HG03439 (cell line): ENCODE results near the gene NUDT13.

Source experiments
- ATAC-seq: cut with Tn5 transposase; IDR thresholded peaks from one replicate; pipeline ENCODE4 v1.9.1; 2021; ENCODE audit warnings: mild to moderate bottlenecking, moderate library complexity; ENCODE audit not compliant: unreplicated experiment

Gene NUDT13

GRCh38 chr10:73110345-73110849 lies at the start of gene NUDT13:
NUDT13 (plus strand) TSS chr10:73110455; CDS start chr10:73114366, 3,911 bp downstream.
- ATAC-seq = peak; percentile 55

DNA sequence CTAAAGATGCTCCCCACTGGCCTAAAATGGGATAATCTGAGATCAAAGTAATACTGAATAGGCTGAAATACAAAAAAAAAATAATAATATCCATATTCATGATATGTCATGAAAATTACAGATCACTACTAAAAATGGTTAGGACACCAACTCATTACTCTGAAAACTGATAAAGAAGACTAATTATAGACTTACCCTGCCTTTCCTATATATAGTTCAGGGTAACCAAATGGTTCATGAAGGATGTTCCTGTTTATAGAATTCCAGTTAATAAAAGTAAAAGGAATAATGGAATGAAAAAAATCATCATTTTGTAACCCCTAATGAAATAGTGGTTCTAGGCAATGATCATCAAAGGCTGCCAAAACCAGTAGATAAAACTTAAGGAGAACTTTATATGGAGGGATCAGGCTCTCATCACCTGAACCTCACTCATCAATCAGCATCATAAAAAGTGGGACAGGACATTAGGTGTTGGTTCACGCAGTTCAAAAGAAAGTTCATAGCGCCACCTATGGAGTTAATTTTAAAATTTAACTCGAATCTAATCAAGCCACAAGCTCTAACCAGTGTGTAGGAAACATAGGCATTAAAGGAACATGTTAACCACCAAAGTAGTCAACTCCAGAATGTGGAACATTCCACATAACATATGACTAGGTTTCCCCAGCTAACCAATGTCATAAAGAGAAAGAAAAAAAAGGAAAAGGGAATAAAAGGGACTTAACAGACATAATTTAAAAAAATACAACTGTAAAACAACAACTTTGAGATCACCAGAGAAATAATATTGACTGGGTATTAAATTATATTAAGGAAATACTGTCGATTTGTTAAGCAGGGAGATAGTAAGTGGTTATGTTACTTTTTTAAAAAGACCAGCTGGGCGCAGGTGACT lies 49.3 kb upstream of the NUDT13 start:
- no peak for ATAC-seq

DNA sequence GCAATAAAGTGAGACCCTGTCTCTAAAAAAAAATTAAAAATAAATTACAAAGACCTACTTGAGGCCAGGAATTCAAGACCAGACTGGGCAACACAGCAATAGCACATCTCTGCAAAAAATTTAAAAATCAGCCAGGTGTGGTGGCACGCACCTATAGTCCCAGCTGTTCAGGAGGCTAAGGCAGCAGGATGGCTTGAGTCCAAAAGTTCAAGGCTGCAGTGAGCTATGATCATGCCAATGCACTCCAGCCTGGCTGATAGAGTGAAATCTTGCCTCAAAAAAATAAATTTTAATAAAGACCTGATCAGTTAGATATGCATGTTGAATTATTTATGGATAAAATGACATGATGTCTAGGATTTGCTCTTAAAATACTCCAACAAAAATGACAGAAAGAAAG lies 48.5 kb upstream of the NUDT13 start:
- no peak for ATAC-seq

- ATAC-seq = no peak
Measured at GRCh38 chr10:73065441-73065840, 44.8 kb upstream of the NUDT13 start.

- ATAC-seq = no peak
Measured at GRCh38 chr10:73073627-73074026, 36.6 kb upstream of the NUDT13 start.

DNA sequence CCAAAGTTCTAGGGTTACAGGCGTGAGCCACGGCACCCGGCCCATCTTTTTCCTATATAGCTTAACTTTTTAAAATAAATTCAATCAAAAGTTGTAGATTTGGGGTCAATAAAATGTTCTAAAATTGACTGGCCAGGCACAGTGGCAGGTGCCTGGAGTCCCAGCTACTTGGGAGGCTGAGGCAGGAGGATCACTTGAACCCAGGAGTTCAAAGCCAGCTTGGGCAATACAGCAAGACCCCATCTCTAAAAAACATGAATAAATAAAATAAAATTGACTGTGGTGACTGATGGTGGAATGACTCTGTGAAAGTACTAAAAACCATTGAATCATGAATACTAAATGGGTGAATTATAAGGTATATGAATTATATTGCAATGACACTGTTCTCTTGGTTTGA lies 34.4 kb upstream of the NUDT13 start:
- ATAC-seq = no peak

GRCh38 chr10:73076360-73077183 lies 33.7 kb upstream of the NUDT13 start:
- no peak for ATAC-seq

- no peak for ATAC-seq
Measured at GRCh38 chr10:73079779-73080541, 30.3 kb upstream of the NUDT13 start.

GRCh38 chr10:73083221-73083620 lies 27.0 kb upstream of the NUDT13 start:
- ATAC-seq = no peak

DNA sequence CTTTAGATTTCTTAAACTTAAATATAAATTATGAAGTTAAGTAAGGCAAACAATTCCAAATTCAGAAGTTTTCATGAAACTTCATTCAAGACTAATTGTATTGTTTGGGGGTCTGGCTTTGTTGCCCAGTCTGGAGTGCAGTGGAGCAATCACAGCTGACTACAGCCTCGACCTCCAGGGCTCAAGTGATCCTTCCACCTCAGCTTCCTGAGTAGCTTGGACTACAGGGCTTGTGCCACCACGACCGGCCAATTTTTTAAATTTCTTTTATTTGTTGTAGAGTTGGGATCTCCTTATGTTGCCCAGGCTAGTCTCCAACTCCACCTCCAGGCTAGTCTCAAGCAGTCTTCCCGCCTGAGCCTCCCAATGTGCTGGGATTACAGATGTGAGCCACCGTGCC lies 26.0 kb upstream of the NUDT13 start:
- no peak for ATAC-seq

GRCh38 chr10:73086816-73087215 lies 23.4 kb upstream of the NUDT13 start:
- no peak for ATAC-seq

DNA sequence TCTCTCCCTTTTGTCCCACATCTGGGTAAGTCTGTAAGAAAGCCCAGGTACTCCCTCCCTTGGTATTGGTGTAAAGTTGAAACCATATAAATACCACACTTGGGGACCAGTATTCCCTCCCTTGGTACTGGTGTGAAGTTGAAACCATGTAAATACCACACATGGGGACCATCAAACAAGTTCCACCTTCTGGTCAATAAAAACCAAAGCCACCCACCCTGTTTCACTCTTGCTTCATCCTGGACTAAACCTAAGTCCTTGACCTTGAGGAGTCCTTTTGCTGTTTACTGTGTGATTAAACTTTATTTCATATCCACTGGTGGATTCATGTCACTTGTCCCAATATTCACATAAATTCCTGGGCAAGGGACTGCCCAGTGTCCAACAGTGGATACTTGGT lies 22.0 kb upstream of the NUDT13 start:
- no peak for ATAC-seq

DNA sequence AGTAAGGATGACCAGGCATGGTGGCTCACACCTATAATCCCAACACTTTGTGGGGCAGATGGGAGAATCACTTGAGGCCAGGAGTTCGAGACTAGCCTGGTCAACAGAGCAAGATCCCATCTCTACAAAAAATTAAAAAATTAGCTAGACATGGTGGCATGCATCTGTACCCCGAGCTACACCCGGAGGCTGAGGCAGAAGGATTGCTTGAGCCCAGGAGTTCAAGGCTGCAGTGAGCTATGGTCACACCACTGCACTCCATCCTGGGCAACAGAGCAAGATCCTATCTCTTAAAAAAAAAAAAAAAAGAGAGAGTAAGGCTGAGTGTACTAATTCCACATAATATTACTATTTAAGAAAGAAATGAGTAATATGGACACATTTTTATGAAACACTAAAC lies 17.4 kb upstream of the NUDT13 start:
- no peak for ATAC-seq

- no peak for ATAC-seq
Measured at GRCh38 chr10:73093922-73094850, 16.1 kb upstream of the NUDT13 start.

DNA sequence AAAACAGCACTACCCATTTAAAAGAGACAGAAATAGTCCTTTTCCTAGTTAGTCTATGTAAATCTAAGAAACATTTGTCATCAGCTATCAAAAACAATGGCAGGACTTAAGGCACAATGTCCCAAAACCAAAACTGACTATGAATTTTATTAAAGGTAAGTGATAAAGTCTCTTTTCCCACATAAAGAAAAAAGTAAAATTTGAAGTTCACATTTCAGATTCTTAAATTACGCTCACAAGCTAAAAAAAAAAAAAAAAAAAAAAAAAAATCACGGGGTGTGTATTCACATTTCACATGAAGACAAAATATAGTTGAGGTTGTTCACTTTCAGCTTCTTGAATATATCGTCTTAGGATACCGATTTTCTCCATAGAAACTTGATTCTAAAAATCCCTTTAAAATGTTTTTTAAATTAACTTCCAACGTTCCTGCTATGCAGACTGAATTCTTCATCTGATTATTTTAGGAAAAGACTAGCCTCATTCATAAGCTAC lies 15.2 kb upstream of the NUDT13 start:
- no peak for ATAC-seq

GRCh38 chr10:73095481-73096021 lies 14.7 kb upstream of the NUDT13 start:
- no peak for ATAC-seq

DNA sequence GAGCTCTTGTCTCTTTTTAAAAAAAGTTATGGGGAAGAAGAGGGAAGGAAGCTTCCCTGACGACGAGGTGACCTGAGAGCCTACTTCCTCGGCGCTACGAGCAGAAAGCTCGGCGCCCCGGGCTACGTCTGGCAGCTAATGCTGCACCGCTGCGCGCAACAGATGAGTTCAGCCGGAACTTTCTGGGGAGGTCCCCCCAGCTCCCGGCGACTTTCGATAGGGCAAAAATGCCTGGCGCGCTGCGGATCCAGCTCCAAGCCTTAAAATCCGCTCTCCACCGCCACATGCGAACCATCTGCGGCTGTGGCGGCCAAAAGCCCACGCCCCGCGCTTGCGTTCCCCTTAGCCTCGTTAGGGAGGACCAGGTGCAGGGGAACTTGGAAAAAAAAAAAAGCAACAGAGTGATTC lies 14.2 kb upstream of the NUDT13 start:
- ATAC-seq = peak; percentile 31

DNA sequence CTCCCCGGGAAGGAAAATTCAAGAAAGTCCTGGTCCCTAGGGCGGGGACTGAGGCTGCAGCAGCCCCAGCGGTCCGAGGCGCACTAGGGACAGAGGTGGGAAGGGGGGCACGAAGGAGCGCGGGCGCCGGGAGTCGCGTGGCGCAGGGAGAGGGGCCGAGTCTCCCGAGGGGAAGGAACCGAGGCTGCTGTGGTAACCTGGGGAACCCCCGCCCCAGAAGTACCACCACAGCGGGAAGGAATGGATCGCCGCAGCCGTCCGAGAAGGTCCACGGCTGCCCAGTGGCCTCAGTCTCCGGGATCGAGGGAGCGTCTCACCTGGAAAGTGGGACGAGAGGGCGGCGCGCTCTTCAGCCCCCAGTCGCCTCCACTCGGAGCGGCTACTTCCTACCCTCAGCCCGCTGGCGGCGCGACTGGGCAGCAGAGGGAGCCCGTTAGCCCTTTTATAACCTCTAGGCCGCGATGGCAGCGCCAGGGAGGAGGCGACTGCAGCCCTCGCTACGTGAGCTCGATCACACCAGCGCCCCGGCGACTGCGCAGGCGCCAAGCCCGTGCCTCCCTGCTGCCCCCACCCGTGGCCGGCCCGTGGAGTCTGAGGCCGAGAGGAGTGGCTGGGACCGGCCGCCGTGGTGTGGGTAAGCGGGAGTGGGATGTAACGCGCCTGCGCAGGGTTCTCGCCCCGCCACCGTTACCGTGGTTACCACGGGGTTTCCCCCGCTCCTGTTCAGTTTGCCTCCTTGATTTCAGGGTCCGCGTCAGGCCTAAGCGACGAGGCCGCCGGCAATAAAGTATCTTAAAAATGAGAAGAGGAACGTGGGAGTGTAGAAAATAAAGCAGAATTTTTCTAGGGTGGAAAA lies 13.6 kb upstream of the NUDT13 start, which contains the start of gene P4HA1:
Gene P4HA1, minus strand, starts transcription at position 418 of the 856 bp plus-strand sequence. CDS start 21,983 bp downstream, outside the sequence.
- peak; percentile 88 for ATAC-seq
